NB4 (cell line): ENCODE results near the gene UBR2.
A peak's percentile ranks its signal among the peaks of the same experiment; 100 is the strongest.

Experiments
- DNase-seq: peaks from one replicate; pipeline ENCODE4 v3.0.0; 2010; ENCODE audit warnings: low read depth
- H3K4me3 ChIP-seq: one replicate; pipeline ENCODE4 v1.5.1; 2011; ENCODE audit warnings: mild to moderate bottlenecking, low read depth, low read length, moderate library complexity
- MYC ChIP-seq: IDR thresholded peaks from 2 replicates; pipeline ENCODE4 v1.6.1; 2011; ENCODE audit warnings: low read depth, low read length
- POLR2A ChIP-seq: IDR thresholded peaks from 2 replicates; pipeline ENCODE4 v1.6.1; 2011; ENCODE audit warnings: mild to moderate bottlenecking; ENCODE audit not compliant: insufficient read length; ENCODE audit errors: extremely low read depth
- TF ChIP-seq, protein P1 (sequence below): IDR thresholded peaks from 2 replicates; pipeline ENCODE4 v1.6.1; 2011; ENCODE audit warnings: low read depth, low read length
- TF ChIP-seq, protein P2 (sequence below): IDR thresholded peaks from one replicate; pipeline ENCODE4 v1.5.1; 2012; ENCODE audit warnings: low read depth, low read length

UBR2 gene

DNA sequence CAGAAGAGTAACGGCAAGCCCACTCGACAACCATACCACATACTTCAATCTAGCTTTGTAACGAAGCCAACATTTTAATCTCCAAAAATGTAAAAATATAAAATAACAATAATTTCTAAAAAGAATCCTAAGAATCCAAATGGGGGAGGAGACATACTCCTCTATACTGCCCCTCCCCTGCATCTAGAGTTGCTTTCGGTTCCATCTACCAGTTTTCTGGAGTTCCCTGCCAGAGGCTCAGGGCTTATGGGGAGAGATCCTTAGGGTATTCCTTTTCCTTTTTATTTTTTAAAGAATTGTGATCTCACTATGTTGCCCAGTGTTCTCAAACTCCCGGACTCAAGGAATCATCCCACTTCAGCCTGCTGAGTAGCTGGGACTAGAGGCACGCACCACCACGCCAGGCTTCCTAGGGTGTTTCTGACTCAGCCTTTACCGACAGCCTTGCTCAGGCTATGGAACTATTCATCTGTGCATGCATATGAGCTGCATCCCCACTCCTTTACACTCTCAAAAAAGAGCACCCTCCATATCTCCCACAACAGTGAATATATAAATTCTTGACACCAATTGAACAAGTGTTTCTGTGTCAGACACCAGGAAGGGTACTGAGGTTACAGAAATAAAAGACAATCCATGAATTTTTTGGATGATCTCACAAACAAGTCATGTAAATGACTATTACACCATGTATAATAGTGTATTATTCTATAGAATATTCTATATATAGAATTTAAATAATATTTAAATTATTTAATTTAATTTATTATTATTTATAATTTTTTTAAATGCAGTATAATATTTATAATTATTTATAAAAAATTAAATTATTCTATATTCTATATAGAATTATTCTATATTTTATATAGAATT, 40.7 kb upstream of the UBR2 start:
- no peak for TF ChIP-seq MYC
- TF ChIP-seq, protein P1, sequence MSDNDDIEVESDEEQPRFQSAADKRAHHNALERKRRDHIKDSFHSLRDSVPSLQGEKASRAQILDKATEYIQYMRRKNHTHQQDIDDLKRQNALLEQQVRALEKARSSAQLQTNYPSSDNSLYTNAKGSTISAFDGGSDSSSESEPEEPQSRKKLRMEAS, result no peak
- DNase-seq, result no peak
- H3K4me3 ChIP-seq, result no peak overlapping the region

DNA sequence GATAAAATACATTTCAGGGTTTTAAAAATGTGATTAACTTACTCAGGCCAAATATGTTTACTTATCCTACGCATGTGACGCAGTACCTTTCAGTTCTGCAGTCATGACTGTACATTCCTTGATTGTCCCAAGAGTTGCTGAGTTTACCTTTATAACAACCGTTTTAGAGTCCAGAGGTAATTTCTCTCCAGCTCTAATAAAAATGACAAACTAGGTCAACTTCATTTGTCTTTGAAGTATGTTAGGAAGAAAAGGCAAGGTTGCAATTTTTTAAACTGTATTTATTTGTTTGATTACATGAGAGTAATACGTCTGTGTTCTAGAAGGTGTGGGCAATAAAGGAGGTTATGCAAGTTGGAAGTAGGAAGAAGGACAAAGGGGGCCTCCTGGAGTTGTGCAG, 38.6 kb upstream of the UBR2 start:
- TF ChIP-seq MYC (no peak), POLR2A (no peak)
- TF ChIP-seq, protein P2, sequence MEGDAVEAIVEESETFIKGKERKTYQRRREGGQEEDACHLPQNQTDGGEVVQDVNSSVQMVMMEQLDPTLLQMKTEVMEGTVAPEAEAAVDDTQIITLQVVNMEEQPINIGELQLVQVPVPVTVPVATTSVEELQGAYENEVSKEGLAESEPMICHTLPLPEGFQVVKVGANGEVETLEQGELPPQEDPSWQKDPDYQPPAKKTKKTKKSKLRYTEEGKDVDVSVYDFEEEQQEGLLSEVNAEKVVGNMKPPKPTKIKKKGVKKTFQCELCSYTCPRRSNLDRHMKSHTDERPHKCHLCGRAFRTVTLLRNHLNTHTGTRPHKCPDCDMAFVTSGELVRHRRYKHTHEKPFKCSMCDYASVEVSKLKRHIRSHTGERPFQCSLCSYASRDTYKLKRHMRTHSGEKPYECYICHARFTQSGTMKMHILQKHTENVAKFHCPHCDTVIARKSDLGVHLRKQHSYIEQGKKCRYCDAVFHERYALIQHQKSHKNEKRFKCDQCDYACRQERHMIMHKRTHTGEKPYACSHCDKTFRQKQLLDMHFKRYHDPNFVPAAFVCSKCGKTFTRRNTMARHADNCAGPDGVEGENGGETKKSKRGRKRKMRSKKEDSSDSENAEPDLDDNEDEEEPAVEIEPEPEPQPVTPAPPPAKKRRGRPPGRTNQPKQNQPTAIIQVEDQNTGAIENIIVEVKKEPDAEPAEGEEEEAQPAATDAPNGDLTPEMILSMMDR, result no peak
- TF ChIP-seq, protein P1, result no peak
- DNase-seq, result no peak
- no peak overlapping the region for H3K4me3 ChIP-seq

DNA sequence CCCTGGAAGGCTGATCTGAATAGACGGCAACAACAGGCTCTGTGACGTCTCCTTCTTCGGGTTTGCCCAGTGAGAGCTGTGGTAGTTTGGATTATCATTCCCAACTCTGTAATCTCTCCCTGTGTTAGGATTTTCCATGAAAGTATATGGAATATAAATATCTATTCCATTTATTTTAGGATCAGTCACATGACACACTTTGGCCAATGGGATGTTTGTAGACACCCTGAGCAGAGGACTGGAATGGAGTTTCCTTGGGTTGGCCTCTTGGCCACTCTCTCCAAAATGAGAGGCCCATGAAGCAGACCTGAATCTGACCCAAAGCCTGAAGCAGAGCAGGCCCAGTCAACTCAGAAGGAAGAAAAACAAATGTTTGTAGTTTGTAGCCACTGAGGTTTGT, 37.2 kb upstream of the UBR2 start:
- no peak for DNase-seq
- H3K4me3 ChIP-seq, result no peak overlapping the region
- no peak for TF ChIP-seq POLR2A
- no peak for TF ChIP-seq MYC
- TF ChIP-seq, protein P2, result no peak
- TF ChIP-seq, protein P1, result no peak

DNA sequence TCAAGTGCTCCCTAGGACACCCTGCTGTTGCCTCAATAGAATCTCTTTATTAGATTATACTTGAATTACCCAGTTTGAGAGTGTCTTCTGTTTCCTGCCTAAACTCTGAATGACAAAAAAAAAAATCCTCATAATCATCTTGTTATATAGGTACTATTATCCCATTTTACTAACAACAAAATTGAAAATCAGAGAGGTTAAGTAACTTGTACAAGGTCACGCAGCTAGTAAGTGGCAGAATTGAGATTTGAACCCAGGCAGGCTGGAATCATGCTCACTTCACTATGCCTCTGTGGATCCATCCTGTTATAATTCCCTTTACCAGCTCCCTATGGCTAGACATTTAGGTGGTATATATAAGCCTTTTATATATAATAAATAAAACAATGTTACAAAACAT, 36.6 kb upstream of the UBR2 start:
- no peak for DNase-seq
- H3K4me3 ChIP-seq, result no peak overlapping the region
- no peak for TF ChIP-seq POLR2A
- TF ChIP-seq, protein P2, result no peak
- TF ChIP-seq, protein P1, result no peak
- no peak for TF ChIP-seq MYC

DNA sequence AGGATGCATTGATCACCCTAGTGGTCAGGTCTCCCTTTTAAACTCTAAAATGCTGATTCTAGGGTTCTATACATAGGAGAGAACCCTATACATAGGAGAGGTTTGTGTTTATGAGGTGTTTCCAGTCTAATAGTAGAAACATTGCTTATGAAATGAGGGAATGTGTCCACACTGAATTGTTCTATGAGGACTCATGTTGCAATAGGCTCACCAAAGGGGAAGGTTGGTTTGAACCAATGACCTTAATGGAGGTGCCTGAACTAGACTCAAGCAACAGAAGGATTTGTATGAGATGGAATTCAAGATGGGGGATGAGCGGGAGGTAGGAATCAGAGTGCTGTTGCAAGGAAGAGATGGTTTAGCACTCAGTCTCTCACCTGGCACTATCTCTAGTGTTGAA, 33.5 kb upstream of the UBR2 start:
- H3K4me3 ChIP-seq, result no peak overlapping the region
- peak; percentile 49 for DNase-seq
- TF ChIP-seq MYC (no peak), POLR2A (no peak)
- TF ChIP-seq, protein P2, result no peak
- TF ChIP-seq, protein P1, result no peak

DNA sequence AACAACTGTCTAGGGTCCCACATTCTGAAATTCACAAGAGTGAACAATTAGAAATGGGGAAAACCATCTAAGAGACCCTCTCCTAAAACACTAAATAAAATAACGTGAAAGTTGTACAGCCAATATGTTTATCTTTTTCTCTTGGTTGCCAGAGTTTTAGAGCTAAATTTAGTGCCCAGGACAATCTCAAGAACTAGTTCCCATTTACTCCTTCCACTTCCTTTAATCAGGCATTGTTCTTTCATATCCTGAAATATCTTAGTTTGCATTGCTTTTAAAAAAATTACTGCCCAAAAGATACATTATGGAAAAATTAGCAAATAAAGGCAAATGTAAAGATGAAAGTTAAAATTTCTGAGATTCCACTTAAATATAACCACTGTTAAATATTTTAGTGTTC, 33.1 kb upstream of the UBR2 start:
- no peak for TF ChIP-seq MYC
- TF ChIP-seq, protein P1, result no peak
- TF ChIP-seq, protein P2, result no peak
- no peak for TF ChIP-seq POLR2A
- H3K4me3 ChIP-seq, result no peak overlapping the region
- DNase-seq, result no peak
